GM12874 (cell line): ENCODE results near the gene PLP2.

ENCODE experiments used
- TF ChIP-seq, protein P1 (sequence below): IDR thresholded peaks from 2 replicates; pipeline ENCODE4 v1.5.1; 2011; ENCODE audit warnings: low read depth, mild to moderate bottlenecking, control low read depth, low read length, moderate library complexity; ENCODE audit not compliant: insufficient read depth

The PLP2 gene

DNA sequence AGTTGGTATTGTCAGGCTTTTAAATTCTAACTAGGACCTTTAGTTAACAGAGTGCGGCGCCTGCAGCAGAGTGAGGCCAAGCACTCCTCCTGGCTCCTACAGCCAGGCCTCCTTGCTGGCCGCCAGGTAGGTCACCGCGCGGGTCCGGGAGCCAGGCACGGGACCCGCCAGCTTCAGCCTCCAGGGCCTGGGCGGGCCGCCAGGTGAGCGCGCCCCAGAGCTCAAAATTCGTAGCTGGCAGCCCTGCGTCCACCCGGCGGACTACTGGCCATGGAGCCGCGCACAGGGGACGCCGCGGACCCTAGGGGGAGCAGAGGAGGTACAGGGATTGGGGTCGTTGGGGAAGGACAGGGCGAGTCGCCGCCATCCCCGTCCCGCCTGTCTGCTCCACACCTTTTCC, 9.1 kb upstream of the PLP2 start, which contains the start of gene MAGIX:
MAGIX (plus strand) TSS at position 139 of the 400 bp plus-strand sequence; CDS start at position 271, 132 bp downstream.
- TF ChIP-seq, protein P1, sequence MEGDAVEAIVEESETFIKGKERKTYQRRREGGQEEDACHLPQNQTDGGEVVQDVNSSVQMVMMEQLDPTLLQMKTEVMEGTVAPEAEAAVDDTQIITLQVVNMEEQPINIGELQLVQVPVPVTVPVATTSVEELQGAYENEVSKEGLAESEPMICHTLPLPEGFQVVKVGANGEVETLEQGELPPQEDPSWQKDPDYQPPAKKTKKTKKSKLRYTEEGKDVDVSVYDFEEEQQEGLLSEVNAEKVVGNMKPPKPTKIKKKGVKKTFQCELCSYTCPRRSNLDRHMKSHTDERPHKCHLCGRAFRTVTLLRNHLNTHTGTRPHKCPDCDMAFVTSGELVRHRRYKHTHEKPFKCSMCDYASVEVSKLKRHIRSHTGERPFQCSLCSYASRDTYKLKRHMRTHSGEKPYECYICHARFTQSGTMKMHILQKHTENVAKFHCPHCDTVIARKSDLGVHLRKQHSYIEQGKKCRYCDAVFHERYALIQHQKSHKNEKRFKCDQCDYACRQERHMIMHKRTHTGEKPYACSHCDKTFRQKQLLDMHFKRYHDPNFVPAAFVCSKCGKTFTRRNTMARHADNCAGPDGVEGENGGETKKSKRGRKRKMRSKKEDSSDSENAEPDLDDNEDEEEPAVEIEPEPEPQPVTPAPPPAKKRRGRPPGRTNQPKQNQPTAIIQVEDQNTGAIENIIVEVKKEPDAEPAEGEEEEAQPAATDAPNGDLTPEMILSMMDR = no peak

DNA sequence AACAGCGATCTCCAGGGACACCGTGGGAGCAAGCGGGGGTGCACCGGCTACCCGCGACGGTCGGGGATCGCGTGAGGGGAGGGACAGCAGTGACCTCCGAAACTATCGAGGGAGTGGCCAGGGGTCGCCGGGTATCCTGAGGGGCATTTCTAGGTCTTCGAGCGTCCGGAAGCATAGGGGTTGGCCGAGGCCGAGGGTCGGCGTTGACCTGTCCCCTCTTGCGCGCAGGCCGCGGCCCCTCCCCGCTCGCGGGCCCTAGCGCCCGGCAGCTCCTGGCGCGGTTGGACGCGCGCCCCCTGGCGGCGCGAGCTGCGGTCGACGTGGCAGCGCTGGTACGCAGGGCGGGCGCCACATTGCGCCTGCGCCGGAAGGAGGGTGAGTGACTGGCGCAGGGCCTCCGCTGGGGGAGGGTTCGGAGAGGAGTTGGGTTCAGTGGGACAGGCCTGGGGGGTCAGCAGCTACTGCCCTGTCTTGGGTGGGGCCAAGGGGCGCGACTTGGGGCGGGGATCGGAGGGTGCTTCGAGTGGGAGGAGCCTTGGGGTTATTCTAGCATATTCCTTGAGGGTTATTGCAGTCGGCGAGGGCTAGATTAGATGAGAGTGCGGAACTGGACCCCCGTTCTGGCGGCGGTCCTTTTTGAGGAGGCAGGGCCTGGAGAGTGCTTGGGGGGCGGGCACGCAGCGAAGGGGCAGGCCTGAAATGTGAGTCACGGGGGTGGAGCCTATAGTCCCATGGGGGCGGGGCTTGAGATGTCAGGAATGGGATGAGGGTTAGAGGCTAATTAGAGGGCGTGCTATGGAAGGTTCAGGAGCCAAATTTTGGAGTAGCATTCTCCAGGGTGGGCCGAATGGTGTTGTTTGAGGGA, 7.9 kb upstream of the PLP2 start:
- TF ChIP-seq, protein P1 = peak; percentile 80

DNA sequence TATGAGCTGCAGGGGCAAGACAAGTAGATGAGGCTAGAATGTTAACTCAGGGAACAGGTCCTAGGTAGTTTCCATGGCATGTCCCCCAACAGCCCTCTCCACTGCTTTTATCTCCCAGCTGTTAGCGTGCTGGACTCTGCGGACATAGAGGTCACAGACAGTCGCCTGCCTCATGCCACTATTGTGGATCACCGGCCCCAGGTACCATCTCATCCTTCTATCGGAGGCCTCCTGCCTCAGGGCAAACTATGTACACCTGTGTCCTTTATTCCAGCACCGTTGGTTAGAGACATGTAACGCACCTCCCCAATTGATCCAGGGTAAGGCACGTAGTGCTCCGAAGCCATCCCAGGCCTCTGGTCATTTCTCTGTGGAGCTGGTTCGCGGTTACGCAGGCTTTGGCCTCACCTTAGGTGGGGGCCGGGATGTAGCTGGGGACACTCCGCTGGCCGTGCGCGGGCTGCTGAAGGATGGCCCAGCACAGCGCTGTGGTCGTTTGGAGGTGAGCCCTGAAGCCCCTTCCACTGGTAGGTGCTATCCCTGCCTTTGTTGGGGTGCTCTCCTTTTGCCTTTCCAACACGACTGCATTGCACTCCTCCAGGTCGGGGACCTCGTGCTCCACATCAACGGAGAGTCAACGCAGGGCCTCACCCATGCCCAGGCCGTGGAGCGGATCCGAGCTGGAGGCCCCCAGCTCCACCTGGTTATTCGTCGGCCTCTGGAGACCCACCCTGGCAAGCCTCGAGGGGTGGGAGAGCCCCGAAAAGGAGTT, 6.9 kb upstream of the PLP2 start:
- TF ChIP-seq, protein P1 = no peak

DNA sequence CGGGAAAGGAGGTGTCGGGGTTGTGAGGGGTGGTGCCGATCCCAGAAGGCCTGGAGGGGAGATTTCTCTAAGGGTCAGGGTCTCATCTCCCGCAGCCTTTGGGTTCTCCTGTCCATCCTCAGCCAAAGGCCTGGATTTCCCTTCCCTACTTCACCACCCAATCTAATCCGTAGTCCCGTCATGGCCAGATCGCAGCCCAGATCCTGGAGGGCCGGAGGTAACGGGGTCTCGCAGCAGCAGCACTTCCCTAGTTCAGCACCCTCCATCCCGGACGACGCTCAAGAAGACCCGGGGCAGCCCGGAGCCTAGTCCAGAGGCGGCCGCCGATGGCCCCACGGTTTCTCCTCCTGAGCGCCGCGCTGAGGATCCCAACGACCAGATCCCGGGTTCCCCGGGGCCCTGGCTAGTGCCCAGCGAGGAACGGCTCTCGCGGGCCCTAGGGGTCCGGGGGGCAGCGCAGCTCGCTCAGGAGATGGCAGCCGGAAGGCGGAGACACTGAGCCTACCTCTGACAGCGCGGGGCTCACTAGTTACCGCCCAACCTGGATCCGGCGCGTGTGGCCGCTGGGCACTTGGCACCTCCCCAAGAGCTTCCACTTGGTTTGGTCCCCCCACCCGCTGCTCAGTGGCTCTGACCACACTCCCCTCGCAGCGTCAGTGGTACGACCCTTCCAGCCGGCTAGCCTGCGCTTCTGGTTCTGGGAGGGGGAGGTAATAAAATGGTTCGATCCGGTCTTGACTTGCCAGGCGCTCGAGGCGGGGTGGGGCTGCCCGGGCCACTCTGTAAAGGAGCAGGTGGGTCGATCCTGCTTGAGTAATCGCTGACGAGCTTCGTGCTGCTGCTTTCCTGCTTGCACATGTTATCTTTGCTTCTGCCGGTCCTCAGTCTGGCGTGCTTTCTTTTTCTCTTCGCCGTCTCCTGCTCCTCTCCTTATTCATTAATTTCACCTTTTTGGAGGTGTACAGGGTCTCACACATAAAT, 5.5 kb upstream of the PLP2 start:
- TF ChIP-seq, protein P1 = peak; percentile 25; the same call in 1 of the 2 replicates

DNA sequence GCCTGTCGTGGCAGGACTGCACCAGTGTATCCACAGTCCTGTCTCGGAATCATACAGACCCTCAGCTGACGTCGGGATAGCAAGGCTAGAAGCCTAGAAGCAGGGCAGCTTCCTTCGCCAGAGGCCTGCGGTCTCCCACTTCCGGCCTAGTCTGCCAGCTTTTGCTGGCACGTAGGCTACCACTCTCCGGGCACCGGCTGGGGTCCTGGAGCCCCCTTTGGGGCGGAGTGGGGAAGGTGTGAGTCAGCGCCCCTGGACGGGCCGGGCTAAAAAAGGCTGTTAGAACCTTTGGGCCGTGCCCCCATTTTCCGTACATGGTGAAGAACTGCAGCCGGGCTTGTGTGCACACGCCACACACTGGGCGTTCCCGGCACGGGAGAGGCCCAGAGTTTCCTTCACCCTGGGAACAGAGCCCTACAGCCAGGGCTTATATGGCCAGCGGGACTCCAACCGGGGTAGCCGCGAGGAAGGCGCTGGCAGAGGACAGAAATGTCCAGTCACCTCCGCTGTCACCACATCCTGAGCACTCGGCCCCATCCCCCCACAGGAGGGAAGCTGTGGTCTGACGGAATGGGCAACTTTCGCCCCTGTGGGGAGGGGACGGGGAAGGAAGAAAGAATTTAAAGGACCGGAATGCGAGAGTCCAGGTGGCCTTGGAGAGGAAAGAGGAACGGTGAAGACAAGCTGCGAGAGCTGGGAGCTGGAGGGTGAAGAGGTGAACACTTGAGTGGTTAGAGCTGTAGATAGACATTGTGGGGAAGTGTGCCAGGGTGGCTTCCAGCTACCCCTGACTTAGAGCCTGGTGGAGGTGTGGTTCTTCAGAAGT, 4.6 kb upstream of the PLP2 start:
- TF ChIP-seq, protein P1 = no peak

GRCh38 chrX:49167740-49168108, 4.0 kb upstream of the PLP2 start:
- TF ChIP-seq, protein P1 = no peak
